Mucosa of descending colon (tissue), 3 donors: ENCODE results near the gene RING1. TPM values are rescaled to one million over a fixed set of nuclear protein-coding genes. Genes with fewer than 3 reads are reported as not detected.

Source experiments
- ATAC-seq: fragments of 200-7000 bp; cut with Tn5 transposase; one replicate; pipeline ENCODE4 v1.9.1; 2020; ENCODE audit warnings: mild to moderate bottlenecking, moderate library complexity
- DNase-seq, 3 donors: peaks; one replicate each; pipeline ENCODE4 v3.0.0-alpha.2; 2020
- H3K36me3 ChIP-seq: fragments of 200-600 bp; one replicate; pipeline ENCODE4 v1.8.0; 2021; ENCODE audit warnings: low read depth, mild to moderate bottlenecking
- H3K4me1 ChIP-seq: fragments of 200-600 bp; one replicate; pipeline ENCODE4 v1.8.0; 2021; ENCODE audit warnings: low read depth, mild to moderate bottlenecking
- H3K4me3 ChIP-seq: fragments of 200-600 bp; one replicate; pipeline ENCODE4 v1.8.0; 2021; ENCODE audit warnings: mild to moderate bottlenecking
- H3K9me3 ChIP-seq: fragments of 200-600 bp; one replicate; pipeline ENCODE4 v1.8.0; 2021; ENCODE audit warnings: mild to moderate bottlenecking
- intact Hi-C, 2 donors: fragments of 100-400 bp; cut with DNase I in 1 of 2; cut with micrococcal nuclease in 1 of 2; formaldehyde crosslinking; loops; one replicate each; pipeline versions ENCODE4 v1.11.0 to v1.11.1; 2022; cut with DNase I, micrococcal nuclease
- total RNA-seq, 3 donors: library from RNA; stranded (reverse); fragmentation: NEBNext Ultra II Directional in 2 of 3; extraction: Animal tissue kit (Norgen Biotek cat#: 25700) in 2 of 3; gene quantifications; one replicate each; pipeline versions ENCODE4 v1.2.1 to v1.2.4, GENCODE V29; 2021 to 2023
- TF ChIP-seq, protein P1 (sequence below): fragments of 200-600 bp; IDR thresholded peaks from one replicate; pipeline ENCODE4 v1.8.0; 2022; ENCODE audit warnings: antibody characterized with exemption, mild to moderate bottlenecking
- donor health status: DM: no; HTN: no; CAD: no; lungs with moderate emphysema.
- donor health status: DM: no; HTN: no; CAD: no.
- donor health status: DM: no; HTN: yes; CAD: no.

The RING1 gene
- total RNA-seq, 3 donors from 2014 or later: 28.4 to 45.1 (median 30.3) TPM

DNA sequence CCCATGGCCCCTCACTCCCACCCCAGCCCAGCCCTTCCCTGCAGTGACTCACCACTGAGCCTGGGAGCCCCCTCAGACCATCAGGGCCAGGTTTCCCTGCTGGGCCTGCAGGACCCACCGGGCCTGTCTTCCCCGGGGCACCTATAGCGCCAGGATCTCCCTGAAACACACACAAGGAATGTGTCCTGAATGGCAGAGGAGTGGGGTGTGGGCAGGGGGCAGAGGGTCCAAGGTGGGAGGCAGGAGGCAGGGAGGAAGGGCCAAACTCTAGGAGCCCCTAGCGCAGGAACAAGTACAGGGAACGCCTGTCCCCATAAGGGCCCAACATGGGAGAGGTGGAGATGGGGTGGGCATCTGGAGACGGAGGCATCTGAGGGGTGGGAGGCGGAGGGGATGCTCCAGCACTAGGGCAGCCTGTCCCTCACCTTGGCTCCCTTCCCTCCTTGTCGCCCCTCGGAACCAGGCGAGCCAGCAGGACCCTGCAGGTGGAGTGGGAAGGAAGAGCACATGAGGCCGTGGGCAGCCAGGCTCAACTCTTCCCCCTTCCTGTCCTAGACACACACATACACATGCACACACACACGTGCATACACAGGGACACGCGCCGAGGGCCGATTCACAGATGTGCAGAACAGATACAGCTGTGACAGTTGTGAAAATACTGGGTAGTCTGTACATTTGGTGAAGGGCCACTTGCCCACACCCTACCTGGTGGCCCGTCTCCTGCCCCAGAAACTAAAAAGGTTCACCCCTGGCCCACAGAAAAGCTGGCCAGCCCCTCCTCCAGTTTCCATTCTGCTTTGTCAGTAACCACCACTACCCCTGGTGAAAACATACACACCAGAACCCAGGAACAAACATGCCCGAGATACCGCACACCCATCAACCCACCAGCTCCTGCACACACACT lies 40.7 kb upstream of the RING1 start:
- no peaks in the 10 kb centered on the region for H3K36me3 ChIP-seq
- H3K9me3 ChIP-seq: no peaks in the 10 kb centered on the region
- no peak for DNase-seq
- no peak for ATAC-seq
- no peaks in the 10 kb centered on the region for H3K4me1 ChIP-seq
- H3K4me3 ChIP-seq: no peak overlapping the region
- TF ChIP-seq, protein P1, sequence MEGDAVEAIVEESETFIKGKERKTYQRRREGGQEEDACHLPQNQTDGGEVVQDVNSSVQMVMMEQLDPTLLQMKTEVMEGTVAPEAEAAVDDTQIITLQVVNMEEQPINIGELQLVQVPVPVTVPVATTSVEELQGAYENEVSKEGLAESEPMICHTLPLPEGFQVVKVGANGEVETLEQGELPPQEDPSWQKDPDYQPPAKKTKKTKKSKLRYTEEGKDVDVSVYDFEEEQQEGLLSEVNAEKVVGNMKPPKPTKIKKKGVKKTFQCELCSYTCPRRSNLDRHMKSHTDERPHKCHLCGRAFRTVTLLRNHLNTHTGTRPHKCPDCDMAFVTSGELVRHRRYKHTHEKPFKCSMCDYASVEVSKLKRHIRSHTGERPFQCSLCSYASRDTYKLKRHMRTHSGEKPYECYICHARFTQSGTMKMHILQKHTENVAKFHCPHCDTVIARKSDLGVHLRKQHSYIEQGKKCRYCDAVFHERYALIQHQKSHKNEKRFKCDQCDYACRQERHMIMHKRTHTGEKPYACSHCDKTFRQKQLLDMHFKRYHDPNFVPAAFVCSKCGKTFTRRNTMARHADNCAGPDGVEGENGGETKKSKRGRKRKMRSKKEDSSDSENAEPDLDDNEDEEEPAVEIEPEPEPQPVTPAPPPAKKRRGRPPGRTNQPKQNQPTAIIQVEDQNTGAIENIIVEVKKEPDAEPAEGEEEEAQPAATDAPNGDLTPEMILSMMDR: no peak
- intact Hi-C loops: no loop called here

GRCh38 chr6:33168284-33168601 lies 40.1 kb upstream of the RING1 start:
- DNase-seq (no peak), ATAC-seq (no peak)
- Histone ChIP-seq H3K9me3 (no peaks in the 10 kb centered on the region), H3K36me3 (no peaks in the 10 kb centered on the region), H3K4me1 (no peaks in the 10 kb centered on the region), H3K4me3 (no peak overlapping the region)
- intact Hi-C loops: no loop called here
- TF ChIP-seq, protein P1: no peak

- Histone ChIP-seq H3K9me3 (no peaks in the 10 kb centered on the region), H3K4me1 (no peaks in the 10 kb centered on the region), H3K36me3 (no peaks in the 10 kb centered on the region), H3K4me3 (no peak overlapping the region)
- TF ChIP-seq, protein P1: no peak
- no peak for DNase-seq
- intact Hi-C loops: no loop called here
- ATAC-seq: no peak
These were observed 39.7 kb upstream of the RING1 start for GRCh38 chr6:33168639-33169038.

GRCh38 chr6:33169291-33170175 lies 38.8 kb upstream of the RING1 start:
- TF ChIP-seq, protein P1: no peak
- Histone ChIP-seq H3K4me3 (no peak overlapping the region), H3K9me3 (no peaks in the 10 kb centered on the region), H3K4me1 (no peaks in the 10 kb centered on the region), H3K36me3 (no peaks in the 10 kb centered on the region)
- DNase-seq (no peak), ATAC-seq (no peak)
- intact Hi-C loops: no loop called here

GRCh38 chr6:33170176-33171015 lies 37.9 kb upstream of the RING1 start:
- DNase-seq: no peak
- TF ChIP-seq, protein P1: no peak
- intact Hi-C loops: no loop called here
- no peaks in the 10 kb centered on the region for H3K4me1 ChIP-seq
- H3K4me3 ChIP-seq: no peak overlapping the region
- ATAC-seq: no peak
- H3K36me3 ChIP-seq: no peaks in the 10 kb centered on the region
- H3K9me3 ChIP-seq: no peaks in the 10 kb centered on the region
